Peyer's patch (tissue), 4 donors: Measurements from ENCODE around the gene MYO1D.

Source experiments
- CTCF ChIP-seq, 6 experiments: fragments of 450-650 bp in 4 of 6; fragments of 200-600 bp in 2 of 6; sonication (generic) in 1 of 6; IDR thresholded peaks; one replicate each; pipeline ENCODE4 v1.5.1; 2017 to 2019; ENCODE audit warnings: antibody characterized with exemption in 6 of 6, mild to moderate bottlenecking in 3 of 6, moderate library complexity in 1 of 6
- POLR2A ChIP-seq, 2 donors: fragments of 450-650 bp; IDR thresholded peaks; one replicate each; pipeline ENCODE4 v1.5.1; 2017; ENCODE audit warnings: antibody characterized with exemption in 2 of 2, mild to moderate bottlenecking in 2 of 2, moderate library complexity in 2 of 2

DNA sequence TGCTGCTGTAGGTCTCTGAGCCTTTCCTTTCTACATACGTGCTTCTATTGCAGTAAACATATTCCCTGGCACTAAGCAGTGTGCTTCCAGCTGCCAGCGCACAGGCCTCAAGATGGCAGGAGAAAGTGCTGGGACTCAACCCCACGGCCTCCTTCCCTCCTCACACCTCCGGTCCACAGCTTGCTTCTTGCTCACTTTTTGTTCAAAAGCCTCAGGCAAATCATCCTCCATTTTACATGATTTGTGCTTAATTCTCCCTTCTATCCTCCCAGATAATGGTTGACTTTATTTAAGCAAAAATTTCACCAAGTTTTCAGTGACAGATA, 384.7 kb downstream of the MYO1D start:
- TF ChIP-seq CTCF (IDR thresholded peaks at IDR 0.05) (no peak), POLR2A (IDR thresholded peaks at IDR 0.05) (no peak)
